A172 (cell line): Measurements from ENCODE around the gene RAD23B. TPM values are rescaled to one million over a fixed set of nuclear protein-coding genes. Genes with fewer than 3 reads are reported as not detected.

Experiments
- DNase-seq: peaks from one replicate; pipeline ENCODE4 v3.0.0-alpha.2; 2015; ENCODE audit warnings: low spot score
- total RNA-seq: library from RNA; depleted of rRNA; stranded (reverse); fragments of >200 nt; shearing (Covaris generic); gene quantifications from 2 replicates; pipeline ENCODE4 v1.2.3, GENCODE V29; 2014

RAD23B gene
- total RNA-seq, 1 experiment from 2014 or later = 135 TPM

DNA sequence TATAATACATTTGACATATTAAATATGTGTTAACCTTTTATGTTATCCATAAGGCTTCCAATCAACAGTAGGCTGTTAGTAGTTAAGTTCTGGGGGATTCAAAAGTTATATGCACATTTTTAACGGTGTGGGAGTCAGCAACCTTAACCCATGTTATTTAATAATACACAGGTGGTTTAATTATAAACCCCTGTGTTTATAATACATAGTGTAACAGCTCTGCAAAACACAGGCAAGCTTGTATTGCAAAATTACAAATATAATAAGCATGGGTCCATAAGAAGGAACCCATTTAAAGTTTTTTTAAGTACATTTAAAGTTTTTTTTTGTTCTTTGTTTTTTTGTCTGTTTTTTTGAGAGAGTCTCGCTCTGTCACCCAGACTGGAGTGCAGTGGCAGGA, 14.5 kb upstream of the RAD23B start:
- DNase-seq = no peak

- no peak for DNase-seq
Measured at GRCh38 chr9:107269254-107269653, 13.8 kb upstream of the RAD23B start.

DNA sequence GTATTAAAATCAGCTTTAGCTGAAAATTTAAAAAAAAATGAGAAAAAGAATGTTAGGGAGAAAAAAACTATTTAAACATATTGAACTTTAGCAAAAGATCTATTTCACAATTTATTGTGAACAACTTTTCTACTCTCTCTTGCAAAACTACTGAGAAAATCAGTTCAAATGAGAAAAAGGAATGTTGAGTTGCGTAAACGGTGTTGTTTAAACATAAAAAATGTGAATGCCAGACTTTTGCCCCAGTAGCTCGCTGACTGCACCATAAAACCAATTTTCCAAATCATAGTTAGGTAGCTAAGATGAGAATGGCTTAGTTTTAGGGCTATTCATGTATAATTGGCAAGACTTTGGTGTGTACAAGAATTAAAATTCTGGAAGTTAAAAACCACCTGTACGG, 13.4 kb upstream of the RAD23B start:
- DNase-seq = no peak

DNA sequence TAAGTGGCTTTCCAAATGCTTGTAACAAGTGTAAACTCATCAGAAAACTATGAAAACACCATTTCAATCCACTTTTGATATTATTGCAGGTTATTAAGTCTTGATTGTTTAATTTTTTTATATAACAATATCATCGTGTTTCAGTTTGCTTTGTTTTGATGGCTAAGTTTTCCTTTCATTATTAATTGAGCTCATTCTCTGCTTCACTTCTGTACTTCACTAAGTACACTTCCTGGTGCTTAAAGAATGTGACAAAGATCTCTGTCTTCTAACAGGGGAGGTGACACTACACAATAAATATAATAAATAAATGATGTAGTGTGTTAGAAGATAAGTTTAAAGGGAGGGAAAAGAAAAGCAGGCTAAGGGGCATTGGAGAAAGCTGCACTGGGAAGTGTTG, 13.0 kb upstream of the RAD23B start:
- no peak for DNase-seq

GRCh38 chr9:107270580-107270979, 12.5 kb upstream of the RAD23B start:
- DNase-seq = no peak

DNA sequence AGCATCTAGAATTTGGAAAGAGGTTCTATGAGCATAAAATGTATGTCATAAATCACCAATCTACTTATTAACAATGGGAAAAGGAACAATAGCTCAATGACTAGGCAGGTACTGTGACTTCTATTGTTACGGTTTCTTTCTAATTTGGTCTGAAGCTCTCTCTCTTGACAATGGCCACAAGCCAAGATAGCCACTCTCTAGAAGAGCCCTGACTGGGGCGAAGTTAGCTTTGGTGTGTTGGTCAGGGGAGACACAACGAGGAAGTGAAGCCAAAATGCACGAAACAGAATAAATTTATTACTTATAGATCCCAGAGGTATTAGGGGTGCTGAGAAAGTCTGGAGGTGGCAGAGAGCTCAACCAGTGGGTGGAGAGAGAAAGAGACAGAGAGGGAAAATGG, 9.4 kb upstream of the RAD23B start:
- DNase-seq = no peak

- DNase-seq = peak; percentile 66
Measured at GRCh38 chr9:107274096-107274495, 9.0 kb upstream of the RAD23B start.

DNA sequence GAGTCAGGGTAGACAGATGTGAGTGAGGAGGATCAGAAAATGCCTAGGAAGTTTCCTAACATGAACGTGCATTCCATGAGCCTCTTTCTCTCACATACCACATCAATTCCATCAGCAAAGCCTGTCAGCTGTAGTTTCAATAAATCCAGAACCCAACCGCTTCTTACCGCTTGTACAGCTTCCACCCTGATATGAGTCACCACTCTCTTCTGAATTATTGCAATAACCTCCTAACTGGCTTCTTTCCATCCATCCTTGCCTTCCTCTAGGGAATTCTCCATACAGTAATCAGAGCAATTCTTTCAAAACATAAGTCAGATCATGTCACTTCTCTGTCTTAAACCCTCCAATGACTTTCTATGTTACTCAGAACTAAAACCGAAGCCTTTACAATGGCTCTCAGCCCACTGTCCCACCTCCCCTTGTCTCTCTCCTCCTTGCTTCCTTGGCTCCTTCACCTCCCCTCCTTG, 8.1 kb upstream of the RAD23B start:
- peak; percentile 100 for DNase-seq

- no peak for DNase-seq
Measured at GRCh38 chr9:107275530-107275929, 7.5 kb upstream of the RAD23B start.

- DNase-seq = peak; percentile 38
Measured at GRCh38 chr9:107276966-107277710, 5.9 kb upstream of the RAD23B start.

DNA sequence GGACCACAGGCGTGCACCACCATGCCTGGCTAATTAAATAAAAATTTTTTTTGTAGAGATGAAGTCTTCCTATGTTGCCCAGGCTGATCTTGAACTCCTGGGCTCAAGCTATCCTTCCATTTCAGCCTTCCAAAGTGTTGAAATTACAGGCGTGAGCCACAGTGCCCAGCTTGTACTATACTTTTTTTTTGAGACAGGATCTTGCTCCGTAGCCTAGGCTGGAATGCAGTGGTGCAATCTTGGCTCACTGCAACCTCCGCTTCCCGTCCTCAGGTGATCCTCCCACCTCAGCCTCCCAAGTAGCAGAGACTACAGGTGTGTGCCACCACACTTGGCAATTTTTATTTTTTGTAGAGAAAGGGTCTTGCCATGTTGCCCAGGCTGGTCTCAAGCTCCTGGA, 5.3 kb upstream of the RAD23B start:
- no peak for DNase-seq

DNA sequence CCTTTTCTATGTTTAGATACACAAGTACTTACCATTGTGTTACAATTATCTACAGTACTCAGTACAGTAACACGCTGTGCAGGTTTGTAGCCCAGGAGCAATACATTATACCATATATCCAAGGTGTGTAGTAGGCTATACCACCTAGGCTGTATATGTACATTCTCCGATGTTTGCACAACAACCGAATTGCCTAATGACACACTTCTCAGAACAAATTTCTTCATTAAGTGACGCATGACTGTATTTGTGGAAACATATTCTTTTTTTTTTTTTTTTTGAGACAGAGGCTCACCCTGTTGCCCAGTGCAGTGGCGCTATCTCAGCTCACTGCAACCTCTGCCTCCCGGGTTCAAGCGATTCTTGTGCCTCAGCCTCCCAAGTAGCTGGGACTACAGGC, 4.0 kb upstream of the RAD23B start:
- no peak for DNase-seq

- no peak for DNase-seq
Measured at GRCh38 chr9:107280543-107280942, 2.5 kb upstream of the RAD23B start.

- no peak for DNase-seq
Measured at GRCh38 chr9:107281184-107281583, 1.9 kb upstream of the RAD23B start.

DNA sequence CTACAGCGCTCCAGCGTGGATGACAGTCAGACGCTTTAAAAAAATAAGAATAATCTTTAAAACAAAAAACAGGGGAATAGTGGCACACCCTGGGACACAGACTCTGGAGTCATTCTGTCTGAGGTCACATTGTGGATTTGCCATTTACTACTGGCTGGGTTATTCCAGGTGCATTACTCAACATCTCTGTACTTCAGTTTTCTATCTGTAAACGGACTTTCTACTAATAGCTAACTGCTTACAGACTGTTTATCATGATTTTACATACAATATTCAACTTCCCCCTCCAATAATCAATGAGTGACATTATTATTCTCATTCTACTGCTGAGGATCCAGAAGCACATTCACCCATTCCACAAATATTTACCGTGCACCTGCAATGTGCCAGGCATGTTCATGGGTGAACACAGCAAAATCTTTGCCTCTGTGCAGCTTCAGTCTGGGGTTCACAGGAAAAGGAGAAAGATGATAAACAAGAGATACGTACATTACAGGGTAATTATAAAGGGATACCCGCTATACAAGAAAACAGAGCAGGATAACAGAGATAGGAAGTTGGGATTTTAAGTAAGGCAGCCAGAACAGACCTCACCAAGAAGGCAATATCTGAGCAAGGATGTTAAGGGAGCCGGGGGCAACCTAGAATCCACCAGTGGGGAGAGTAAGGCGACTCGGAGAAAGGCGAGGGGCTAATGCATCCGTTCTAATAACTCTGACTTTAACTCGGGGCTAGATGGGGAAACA, 984 bp upstream of the RAD23B start:
- no peak for DNase-seq

- DNase-seq = peak; percentile 76
Measured at GRCh38 chr9:107283623-107284616, 841 bp downstream of the RAD23B start.

DNA sequence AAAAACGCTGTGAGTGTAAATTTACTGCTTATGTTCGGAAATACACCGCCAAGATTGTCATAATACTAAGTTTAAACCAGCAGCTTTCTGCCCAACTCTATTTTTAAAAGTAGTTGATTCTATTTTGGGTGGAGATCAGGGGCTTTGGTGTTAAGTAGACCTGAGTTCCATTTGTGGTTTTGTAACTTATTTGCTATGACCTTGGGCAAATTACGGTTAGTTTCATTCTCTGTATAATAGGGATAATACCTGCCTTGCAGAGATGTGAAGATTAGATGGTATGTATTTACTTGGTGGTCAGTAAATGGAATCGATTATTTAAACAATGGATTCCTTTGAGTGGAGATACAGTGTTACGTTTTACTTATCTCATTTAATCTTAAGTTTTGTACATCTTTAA, 1.6 kb downstream of the RAD23B start:
- no peak for DNase-seq

- no peak for DNase-seq
Measured at GRCh38 chr9:107285286-107285685, 2.2 kb downstream of the RAD23B start.

DNA sequence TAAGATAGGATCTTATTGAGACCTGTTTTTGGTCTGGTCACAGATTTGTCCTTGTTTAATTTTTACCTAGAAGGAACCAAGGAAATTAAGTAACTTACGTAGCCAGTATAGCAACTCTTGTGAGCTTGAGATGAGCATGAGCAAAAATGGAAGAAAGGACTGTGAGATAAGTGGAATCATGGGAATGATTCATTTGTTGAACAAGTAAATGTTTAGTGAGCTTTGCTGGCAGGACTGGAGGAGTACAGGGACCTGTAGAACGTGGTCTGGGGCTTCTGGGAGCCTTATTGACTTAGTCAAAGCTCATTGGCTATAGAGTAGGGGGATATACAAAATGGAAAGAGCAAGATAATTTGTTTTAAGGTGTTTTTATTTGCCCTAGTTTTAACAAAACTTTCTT, 3.0 kb downstream of the RAD23B start:
- DNase-seq = no peak

GRCh38 chr9:107288701-107289100, 5.6 kb downstream of the RAD23B start:
- DNase-seq = no peak

- DNase-seq = no peak
Measured at GRCh38 chr9:107290619-107291018, 7.5 kb downstream of the RAD23B start.
